ENCODE measurements around the gene EFL1.

GRCh38 chr15:82184355-82184754 lies 78.2 kb downstream of the EFL1 start:
- TF ChIP-seq CTCF (IDR thresholded peaks at IDR 0.05; ENCODE audit: poor library complexity, severe bottlenecking) (no peak), POLR2AphosphoS5 (IDR thresholded peaks at IDR 0.05) (no peak), REST (IDR thresholded peaks at IDR 0.05; ENCODE audit: borderline replicate concordance) (no peak), EP300 (conservative IDR thresholded peaks at IDR 0.05; ENCODE audit: poor library complexity, severe bottlenecking) (no peak), EZH2 (IDR thresholded peaks at IDR 0.05; ENCODE audit: borderline replicate concordance, insufficient read depth, low read length, poor library complexity, severe bottlenecking) (no peak), TAF1 (IDR thresholded peaks at IDR 0.05; ENCODE audit: low read depth) (no peak), RAD21 (conservative IDR thresholded peaks at IDR 0.05) (no peak), SMC3 (conservative IDR thresholded peaks at IDR 0.05; ENCODE audit: poor library complexity) (no peak), MXI1 (conservative IDR thresholded peaks at IDR 0.05; ENCODE audit: poor library complexity, severe bottlenecking) (no peak)
